NCI-H2171 (cell line): ENCODE data around the gene PRG3.
"Not testable (repeated sequence)": the region's sequence is repeated elsewhere in the genome, so short reads cannot be mapped to it uniquely, and the experiment has no call there.

ENCODE experiments used
- DNase-seq: peaks from one replicate; lab custom pipeline; 2025; lab: John Stamatoyannopoulos, UW

Gene PRG3

DNA sequence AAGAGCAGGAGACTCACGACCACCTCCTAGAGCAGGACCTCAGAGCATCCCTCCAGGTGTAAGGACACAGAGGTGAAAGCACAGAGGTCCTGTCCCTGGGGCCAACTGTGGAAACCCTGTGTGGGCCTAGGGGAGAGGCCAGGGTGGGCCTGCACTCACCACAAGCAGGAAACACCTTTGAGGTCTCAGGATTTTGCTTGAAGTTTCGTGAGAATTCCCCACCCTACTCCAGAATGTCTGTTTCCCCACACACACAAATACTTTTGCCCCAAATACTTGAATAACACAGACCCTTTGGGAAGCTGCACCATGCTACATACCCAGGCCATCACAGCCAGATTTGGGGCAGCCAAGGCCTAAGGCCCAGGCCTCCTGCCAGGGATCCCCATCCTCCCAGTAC, 27.8 kb upstream of the PRG3 start:
- DNase-seq: no peak

DNA sequence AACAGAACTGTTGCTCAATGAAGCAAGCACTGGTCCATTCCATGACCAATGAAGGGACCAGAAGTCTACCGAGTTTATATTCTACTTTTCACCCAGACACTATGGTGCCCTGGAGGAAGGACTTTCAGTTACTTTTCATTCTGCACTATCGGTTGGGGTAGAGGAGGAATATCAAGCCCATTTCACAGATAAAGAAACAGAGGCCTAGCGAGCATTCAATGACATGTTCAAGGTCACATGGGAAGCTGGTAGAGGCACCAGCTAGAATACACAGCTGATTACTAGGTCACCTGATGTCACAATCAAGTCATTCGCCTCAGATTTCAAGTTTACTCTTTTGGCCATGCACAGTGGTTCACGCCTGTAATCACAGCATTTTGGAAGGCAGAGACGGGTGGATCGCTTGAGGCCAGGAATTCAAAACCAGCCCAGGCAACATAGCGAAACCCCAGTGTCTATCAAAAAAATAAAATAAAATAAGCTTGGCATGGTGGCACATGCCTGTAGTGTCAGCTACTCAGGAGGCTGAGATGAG, 27.1 kb upstream of the PRG3 start:
- no peak for DNase-seq

DNA sequence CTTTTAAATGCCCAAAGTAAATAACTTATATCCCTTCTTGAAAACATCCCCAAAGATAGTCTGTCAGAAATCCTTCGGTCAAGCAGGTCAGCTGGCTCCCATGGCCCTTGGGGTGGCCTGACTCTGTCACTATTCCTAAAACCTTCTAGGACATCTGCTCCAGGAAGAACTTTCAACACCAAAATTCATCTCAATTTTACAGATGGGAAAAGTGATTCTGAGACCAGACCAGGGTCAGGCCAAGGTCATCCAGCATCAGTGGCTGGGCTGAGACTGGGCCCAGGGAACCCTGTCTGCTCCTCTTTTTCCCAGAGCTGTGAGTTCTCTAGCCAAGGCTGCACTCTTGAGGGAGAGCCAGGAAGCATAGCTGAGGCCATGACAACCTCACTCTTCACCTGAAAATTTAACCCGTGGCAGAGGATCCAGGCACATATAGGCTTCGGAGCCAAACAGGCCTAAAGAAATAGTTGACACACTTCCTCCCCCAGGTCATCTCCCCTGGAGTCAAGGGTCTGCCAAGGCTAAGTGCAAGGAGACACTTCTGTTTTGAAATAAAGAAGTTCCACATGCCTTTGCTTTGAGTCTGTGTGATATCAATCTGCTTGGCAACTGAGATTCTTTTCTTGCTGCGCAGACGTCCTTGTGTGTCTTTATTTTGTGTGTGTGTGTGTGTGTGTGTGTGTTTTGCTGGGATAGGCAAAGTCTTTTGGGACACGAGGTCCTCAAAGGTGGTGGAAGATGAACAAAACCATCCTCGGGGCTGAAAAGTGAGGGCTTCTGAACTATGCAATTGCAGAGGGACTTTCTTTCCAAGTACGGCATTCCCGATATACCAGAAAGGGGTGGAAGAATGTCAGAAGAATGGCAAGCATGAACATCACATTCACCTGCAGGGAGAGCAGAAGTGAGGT, 26.3 kb upstream of the PRG3 start:
- DNase-seq: no peak

DNA sequence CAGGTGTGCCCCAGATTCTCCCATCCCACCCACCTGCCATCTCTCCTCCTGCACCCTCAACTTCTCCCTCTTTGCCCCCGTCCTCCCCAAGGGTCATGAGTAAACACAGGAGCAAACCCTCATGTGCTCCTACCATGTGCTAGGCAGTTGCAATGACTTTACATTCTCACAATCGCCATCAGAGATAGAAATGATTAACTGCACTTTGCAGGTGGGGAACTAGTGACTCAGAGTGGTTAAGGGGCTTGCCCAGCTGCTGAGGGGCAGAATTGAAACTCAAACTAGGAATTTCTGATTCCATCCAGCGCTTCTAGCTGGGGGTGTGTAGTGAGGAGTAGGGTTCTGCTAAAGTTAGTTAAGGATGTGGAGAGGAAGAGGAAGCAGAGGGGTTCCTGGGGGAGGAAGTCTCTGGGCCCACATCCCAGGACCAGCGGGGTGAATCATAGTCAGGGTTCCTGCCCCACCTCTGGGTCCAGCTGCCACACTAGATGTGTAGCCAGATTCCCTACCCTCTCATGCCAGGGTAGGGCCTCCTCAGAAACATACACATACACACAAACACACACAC, 25.5 kb upstream of the PRG3 start:
- no peak for DNase-seq

DNA sequence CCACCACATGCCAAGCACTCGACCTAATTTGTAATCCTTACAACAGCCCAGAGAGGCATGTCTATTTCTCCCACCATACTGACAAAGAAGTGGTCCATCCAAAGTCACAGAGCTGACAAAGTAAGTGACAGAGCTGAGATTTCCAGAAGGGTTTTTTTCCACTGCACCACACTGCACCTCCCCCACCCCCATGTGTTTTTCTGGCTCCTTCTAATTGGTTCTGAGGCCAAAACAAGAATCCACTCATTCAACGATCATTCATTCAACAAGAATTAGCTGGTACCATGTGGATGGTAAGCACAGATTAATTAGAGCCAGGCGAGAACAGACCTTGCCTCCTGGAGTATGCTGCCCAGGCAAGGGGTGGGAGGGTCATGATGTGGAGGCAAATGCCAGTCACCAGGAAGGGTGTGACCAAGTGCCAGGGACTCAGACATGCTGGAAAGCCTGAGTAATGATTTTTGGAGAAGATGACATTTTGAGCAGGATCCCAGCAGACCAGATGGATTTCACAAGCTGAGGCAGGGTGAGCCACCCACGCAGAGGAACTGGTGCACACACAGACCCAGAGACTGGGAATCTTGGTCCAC, 24.4 kb upstream of the PRG3 start:
- no peak for DNase-seq

DNA sequence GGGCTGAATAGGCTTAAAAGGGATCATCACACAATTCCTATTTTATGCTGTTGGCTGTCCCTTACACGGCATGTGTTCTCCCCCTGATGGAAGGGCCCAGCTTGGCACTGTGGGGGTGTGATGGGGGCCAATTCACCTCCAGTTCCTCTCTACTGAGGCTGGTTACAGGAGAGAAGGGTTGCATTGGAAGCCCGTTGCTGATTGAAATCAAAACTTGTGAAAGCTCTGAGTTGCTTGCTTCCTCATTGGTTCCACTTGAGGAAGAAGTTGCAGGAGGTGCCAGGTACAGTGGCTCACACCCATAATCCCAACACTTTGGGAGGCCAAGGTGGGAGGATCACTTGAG, 22.8 kb upstream of the PRG3 start:
- DNase-seq: no peak

DNA sequence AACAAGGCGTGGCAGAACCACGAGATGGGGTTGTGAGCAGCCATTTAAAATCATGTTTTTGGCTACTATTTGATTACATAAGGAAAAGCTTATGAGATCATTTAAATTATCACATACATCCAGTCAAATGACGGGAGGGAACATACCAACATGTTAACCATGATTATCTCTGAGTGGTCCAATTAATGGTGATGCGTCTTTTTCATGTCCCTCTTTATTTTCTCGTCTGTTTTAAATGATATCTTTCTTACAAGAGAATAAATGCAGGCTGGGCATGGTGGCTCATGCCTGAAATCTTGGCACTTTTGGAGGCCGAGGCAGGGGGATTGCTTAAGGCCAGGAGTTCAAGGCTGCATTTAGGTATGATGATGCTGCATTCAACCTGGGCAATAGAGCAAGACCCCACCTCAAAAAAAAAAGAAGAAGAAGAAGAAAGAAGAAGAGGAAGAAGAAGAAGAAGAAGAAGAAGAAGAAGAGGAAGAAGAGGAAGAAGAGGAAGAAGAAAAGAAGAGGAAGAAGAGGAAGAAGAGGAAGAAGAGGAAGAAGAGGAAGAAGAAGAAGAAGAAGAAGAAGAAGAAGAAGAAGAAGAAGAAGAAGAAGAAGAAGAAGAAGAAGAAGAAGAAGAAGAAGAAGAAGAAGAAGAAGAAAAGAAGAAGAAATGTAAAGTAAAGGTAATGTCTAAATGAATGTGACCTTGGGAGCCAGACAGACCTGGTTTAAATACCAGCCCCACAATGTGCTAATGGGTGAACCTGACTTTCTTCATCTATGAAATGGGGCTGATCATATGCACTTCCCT, 22.3 kb upstream of the PRG3 start:
- not testable (repeated sequence) for DNase-seq

DNA sequence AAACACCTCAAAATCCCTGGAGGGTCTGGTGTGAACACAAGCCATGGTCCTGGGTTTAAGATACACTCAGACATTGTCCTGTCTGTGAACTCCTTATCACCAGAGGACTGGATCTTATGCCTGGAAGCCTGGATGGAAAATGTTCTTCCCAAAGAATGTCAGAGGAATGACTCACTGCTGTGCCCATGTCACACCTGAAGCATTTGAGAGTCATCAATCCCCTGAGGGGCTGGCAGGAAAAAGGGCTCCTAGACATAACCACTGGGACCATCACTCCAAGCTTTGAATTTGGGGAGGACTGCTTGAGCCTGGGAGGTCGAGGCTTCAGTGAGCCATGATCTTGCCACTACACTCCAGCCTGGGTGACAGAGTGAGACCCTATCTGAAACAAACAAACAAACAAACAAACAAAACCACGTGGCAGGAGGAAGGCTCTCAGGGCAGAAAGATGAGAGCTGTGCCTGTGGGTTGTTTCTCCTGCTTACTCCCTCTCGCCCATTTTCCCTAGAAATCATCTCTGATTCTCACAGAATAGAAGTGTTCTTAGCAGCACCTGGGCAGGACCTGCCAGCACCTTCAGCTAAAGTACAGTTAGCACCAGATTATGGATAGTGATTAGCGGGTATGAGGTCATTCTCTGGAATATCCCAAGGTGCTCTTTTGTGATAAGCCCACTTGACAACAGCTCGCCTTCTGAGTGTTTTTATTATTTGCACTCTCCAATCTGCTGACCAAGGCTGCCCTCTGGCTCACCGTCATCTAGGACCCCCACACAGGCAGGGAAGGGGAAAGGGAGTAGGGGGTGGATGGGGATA, 21.4 kb upstream of the PRG3 start:
- DNase-seq: no peak

DNA sequence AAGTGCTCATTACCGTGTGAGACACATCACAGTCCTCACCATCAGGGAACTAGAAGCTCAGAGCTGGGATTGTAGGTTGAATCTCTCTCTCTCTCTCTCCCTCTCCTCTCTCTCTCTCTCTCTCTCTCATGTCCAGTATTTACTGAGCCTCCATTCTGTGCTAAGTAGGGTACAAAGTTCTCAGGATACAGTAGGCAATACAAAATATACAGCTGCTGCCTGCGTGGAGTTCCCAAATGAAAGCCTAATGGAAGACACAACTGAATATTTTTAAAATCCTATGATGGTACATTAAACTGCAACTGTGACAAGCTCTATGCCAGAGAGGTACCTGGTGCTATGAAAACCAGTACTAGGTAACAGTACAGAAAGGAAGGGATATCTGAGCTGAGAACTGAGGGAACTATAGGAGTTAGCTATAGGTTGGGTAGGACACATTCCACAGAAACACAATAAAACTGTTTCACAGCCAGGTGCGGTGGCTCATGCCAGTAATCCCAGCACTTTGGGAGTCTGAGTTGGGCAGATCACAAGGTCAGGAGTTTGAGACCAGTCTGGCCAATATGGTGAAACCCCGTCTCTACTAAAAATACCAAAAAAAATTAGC, 19.1 kb upstream of the PRG3 start:
- no peak for DNase-seq

DNA sequence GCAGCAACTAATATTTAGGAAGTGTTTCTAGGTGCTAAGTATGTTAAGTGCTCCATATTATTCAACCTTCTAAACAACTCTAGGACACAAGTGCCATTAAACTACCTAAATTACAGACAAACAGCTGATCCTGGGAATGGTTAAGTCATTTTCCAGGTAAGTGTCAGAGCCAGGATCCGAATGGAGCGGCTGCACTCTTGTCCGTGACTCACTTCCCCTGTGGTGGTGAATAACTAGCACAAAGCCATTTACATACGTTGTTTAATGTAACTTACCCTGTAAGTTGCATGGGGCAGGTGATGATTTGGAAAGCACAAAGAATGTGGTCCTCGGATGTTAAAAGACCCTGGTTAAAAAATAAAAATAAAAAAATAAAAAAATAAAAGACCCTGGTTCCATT, 18.3 kb upstream of the PRG3 start:
- DNase-seq: no peak

DNA sequence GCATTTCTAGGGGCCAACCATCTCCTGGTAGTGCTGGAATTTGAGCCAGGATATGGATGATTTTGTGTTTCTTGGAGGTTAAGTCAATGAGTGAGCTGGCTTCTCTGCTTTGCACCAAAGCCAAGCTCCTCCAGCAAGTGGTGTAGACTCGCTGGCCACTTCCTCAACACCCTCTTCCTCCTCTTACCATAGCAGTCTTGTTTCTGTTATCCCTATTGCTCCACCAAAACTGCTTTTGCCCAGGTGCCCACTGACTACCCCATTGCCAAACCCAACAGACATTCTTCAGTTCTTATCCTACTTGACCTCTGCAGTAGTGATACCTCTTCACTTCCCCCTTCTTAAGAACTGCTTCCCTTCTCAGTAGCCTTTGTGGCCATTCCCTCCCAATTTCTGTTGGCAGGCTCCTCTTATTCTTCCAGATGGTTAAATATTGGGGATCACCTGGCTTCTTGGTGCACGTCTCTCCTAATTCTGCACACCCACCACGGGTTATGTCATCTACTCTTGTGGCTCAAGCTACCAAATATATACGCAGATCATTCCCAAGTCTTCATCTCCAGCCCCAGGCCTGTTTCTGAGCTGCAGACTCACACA, 16.5 kb upstream of the PRG3 start:
- DNase-seq: no peak

DNA sequence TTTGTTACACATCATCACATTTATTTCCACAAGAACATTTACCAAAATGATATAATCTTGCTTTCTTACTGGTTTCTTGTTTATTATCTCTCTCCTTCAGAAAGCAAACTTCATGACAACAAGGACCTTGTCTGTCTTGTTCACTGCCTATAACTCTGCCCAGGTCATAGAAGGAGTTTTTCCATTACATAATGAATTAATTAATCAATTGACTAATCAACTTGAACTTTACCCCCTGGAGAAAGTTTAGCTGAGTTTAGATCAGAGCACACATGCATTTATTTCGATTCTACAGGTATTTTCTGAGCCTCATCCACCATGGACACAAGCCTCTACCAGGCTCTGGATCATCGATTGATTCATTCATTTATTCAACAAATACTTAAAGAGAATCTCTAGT, 15.8 kb upstream of the PRG3 start:
- no peak for DNase-seq

DNA sequence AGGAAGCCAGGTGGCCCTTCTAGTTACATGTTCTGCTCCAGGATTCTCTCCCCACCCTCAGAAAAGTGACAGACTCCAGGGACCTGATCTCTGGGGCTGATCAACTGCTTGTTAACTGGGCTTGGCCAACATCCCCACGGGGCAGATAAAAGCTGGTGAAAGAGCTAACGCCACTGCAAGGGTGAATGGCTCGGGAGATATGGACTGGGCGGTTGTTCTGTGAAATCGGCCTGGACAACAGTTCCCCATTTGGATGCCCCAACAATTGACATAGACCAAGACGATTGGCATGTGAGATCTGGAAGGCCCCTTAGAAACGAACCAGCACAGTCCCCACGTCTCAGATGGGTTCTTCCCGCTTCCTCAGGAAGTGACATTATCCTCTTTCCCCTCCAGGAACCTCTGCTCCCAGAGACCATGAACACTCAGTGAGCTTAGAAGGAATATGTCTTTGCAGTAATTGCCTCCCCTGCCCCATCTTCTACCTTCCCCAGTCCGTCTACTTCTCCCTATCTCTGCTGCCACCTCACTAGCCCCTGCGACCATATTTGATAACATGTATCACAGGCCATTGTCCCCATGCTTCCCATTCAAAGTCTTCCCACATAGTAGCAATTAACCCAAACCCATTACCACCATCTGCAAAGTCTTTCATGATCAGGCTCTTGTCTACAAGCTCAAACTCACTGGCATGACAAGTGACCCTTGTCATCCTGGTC, 15.1 kb upstream of the PRG3 start:
- no peak for DNase-seq

DNA sequence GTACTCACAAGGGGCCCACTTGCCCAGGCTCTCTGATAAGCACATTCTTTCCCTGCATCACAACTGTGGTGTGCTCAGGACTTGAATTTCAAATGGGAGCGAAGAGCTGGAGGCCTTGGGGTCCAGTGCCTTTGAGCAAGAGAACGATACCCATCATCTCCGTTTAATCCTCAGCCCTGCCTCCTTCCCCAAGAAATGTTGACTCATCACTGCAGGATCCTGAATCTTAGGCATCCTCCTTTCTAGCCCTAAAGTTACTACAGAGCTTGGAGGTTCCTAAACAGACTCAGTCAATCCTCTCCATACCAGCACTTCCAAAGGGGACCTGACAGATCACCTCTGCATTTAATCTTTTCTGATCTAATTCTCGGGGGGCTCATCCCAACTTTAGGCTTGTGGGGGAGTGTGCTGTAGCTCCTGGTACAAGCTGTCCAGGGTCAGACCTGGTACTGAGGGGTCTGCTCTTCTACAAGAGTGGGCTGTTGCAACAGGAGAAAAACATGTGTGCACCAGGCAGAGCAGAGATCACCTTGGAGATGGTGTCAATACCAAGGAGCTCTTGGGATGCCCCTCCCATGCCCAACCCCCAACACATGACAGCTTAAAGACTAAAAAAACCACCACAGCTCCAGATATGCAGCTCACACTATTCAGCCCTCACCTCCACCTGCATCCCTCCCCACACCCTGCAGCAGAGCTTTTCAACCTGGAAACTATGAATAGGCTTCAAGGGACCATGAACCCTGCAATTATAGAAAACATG, 13.4 kb upstream of the PRG3 start:
- no peak for DNase-seq

DNA sequence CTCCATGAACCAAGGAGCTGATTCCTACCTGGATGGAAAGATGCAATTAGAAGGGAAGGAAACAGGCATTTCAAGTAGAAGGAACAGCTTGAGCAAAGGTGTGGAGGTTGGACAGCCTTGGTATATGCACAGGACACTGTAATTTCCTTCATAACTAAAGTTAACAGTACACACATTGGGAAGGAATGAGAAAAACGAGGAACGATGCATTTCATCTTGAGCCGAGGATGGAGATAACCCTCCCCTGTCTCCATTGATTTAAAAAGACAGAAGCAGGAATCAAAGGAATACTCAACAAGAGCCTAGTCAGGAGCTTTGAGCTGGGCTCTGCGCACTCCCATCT, 11.8 kb upstream of the PRG3 start:
- DNase-seq: no peak

DNA sequence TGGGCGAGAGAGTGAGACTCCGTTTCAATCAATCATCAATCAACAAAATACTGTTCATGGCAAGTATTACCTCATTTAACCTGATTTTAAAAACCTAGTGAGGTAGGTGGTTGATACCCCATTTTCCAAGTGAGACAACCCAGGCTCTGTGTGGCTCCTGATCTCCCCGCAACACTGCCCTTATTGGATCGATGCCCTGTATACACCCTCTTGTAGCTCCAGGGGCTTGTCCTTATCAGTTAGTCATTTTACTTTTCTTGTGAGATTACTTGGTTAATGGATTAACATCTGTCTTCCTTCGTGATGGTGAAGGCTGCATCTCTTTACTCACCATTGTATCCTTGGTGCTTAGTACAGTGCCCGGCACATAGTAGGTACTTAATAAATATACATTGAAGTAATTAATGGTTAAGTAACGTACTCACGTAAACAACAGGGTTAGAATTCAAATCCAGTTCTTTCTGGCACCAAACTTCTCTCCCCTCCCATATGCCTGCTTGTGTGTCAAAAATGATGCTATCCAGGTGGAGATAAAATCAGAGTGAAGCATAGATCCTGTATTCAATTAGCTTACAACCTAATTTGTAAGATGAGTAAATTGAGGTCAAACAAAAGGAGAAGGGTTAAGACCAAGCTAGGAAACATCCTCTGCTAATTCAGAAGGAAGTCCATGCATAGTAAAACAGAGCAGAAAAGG, 11.3 kb upstream of the PRG3 start:
- no peak for DNase-seq

DNA sequence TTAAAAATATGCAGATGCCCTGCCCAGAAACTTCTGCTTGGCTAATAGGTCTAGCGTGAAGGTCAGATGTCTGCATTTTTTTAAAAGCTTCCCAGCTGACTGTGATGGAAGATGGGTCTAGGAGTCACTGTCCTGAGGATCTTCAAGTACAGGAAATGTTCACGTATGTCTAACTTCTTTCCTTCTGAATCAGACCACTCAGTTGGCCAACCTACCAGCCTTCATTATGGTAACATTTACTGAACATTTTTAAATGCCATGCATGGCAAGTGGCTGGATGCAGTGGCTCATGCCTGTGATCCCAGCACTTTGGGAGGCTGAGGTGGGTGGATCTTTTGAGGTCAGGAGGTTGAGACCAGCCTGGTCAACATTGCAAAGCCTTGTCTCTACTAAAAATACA, 10.6 kb upstream of the PRG3 start:
- no peak for DNase-seq

DNA sequence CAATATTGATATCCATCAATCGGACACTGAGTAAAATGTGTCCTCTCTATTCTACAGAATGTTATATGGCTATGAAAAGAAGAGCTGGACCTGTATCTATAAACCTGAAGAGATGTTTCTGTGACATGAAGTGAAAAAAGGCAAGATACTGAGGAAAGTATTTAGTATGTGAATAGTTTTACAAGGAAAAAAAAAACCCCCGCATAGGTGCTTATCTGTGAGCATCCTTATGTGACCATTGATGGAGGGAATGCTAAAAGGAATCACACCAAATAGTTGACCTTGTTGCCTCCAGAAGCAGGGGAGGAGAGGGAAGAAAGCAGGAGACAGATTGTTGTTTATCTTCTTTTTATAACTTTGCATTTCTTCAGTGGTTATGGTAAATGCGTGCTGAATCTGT, 10.2 kb upstream of the PRG3 start:
- no peak for DNase-seq

DNA sequence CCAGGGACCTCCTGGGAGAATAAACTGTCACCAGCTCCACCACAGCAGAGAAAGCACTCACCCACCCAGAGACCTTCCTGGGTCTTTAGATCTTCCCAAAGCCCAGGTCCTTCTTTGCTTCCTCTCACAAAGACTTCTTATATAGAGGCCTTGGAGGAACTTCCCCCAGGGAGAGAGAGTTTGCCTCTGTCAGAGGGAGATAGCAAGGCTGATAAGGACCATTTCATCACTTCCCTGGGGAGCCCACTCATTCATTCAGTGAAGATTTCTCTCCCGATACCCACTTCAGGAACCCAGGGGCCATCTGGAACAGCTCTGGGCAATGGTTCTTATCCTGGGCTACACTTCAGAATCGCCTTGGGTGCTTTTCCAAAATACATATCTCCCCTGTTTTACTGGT, 9.6 kb upstream of the PRG3 start, which contains the start of gene PRG2:
PRG2 (minus strand) TSS at position 116 of the 400 bp plus-strand sequence. CDS start 706 bp downstream, outside the sequence.
- no peak for DNase-seq
